Measurements from ENCODE around the gene CYP4F12. TPM values are rescaled to one million over a fixed set of nuclear protein-coding genes. Genes with fewer than 3 reads are reported as not detected.

Gene CYP4F12
- total RNA-seq, 1 experiment from 2014 or later = 3.8 TPM

DNA sequence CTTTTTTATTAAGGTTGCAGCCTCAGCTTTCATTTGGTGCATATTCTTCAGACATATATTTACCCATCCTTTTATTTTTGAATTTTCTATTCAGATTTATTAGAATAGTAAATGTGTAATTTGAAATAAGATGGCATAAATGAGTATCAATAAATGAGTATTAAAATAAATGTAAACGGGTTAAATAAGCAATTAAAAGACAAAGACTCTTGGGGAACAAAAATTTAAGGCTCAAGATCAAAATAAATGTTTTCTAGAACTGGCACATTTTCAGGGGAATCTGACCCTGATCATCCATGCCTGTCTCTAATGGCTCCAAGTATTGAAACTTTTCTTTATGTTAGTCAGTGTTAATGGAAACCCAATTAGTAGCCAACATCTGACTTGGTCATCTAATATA, 67.9 kb downstream of the CYP4F12 start:
- no TSS peak for BruUV-seq (replicated peaks)
- Mint-ChIP-seq H3K9me3 (ENCODE audit: low read depth, unreplicated experiment) (peaks cover 12% of the 10 kb centered on the region), H3K27me3 (ENCODE audit: unreplicated experiment) (peaks cover 42% of the 10 kb centered on the region), H3K36me3 (ENCODE audit: insufficient read depth, unreplicated experiment) (peaks cover 5% of the 10 kb centered on the region), H3K27ac (ENCODE audit: unreplicated experiment) (no peak overlapping the region), H3K4me3 (ENCODE audit: low read depth, unreplicated experiment) (no peak overlapping the region), H3K4me1 (ENCODE audit: low read depth, unreplicated experiment) (no peaks in the 10 kb centered on the region)
- intact Hi-C loops (cut with micrococcal nuclease; ENCODE audit: unreplicated experiment) = no loop called here
- no peak for DNase-seq
- CTCF ChIA-PET = no interaction called here
- TF ChIP-seq, protein P1, sequence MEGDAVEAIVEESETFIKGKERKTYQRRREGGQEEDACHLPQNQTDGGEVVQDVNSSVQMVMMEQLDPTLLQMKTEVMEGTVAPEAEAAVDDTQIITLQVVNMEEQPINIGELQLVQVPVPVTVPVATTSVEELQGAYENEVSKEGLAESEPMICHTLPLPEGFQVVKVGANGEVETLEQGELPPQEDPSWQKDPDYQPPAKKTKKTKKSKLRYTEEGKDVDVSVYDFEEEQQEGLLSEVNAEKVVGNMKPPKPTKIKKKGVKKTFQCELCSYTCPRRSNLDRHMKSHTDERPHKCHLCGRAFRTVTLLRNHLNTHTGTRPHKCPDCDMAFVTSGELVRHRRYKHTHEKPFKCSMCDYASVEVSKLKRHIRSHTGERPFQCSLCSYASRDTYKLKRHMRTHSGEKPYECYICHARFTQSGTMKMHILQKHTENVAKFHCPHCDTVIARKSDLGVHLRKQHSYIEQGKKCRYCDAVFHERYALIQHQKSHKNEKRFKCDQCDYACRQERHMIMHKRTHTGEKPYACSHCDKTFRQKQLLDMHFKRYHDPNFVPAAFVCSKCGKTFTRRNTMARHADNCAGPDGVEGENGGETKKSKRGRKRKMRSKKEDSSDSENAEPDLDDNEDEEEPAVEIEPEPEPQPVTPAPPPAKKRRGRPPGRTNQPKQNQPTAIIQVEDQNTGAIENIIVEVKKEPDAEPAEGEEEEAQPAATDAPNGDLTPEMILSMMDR (IDR thresholded peaks at IDR 0.05; ENCODE audit: unreplicated experiment) = no peak

Other genes with a start within 250 kb of the CYP4F12 start
- gene WIZ, start 223.1 kb upstream of the CYP4F12 start, total RNA-seq (2022) = 31.9 and 34.0 TPM in 2 replicates
- not detected in 2 replicates for gene RASAL3, start 208.5 kb upstream of the CYP4F12 start, total RNA-seq (2022)
- not detected in 2 replicates for gene PGLYRP2, start 193.6 kb upstream of the CYP4F12 start, total RNA-seq (2022)
- gene CYP4F22, start 164.6 kb upstream of the CYP4F12 start, total RNA-seq (2022) = not detected in 2 replicates
- gene CYP4F8, start 57.9 kb upstream of the CYP4F12 start, total RNA-seq (2022) = not detected in 2 replicates
- 6.9 and 16.7 TPM in 2 replicates for gene CYP4F3, start 32.2 kb upstream of the CYP4F12 start, total RNA-seq (2022)
- not detected in 2 replicates for gene OR10H2, start 54.9 kb downstream of the CYP4F12 start, total RNA-seq (2022)
- not detected in 2 replicates for gene OR10H3, start 64.9 kb downstream of the CYP4F12 start, total RNA-seq (2022)
- not detected in 2 replicates for gene OR10H5, start 114.6 kb downstream of the CYP4F12 start, total RNA-seq (2022)
- 4.4 and 4.9 TPM in 2 replicates for gene OR10H1, start 142.6 kb downstream of the CYP4F12 start, total RNA-seq (2022)
- 0.22 TPM in 1 of 2 replicates, not detected in the other for gene CYP4F2, start 225.0 kb downstream of the CYP4F12 start, total RNA-seq (2022)

All from Calu3 (cell line).